NCI-H1930 (cell line): ENCODE data around the gene RINL.
A peak's percentile ranks its signal among the peaks of the same experiment; 100 is the strongest.

Experiments used
- DNase-seq, 2 experiments: peaks; one replicate each; lab custom pipeline; 2025; lab: John Stamatoyannopoulos, UW

RINL gene, protein sequence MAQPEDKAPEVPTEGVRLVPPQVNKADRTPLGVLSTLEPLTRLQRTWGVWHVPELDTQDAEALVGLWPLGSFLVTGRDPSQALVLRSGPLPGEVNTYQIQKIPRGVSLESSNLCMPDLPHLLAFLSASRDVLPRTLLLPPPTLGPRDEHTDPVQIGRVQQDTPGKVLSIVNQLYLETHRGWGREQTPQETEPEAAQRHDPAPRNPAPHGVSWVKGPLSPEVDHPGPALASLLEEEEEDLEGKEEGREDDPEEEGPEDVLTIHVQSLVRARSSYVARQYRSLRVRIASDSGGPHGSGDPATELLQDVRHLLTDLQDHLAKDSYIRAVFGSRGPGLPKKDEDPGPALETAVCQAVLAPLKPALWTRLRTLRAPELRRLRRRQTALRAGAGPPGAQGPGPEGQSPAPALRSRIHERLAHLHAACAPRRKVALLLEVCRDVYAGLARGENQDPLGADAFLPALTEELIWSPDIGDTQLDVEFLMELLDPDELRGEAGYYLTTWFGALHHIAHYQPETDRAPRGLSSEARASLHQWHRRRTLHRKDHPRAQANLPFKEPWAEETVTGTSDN

DNA sequence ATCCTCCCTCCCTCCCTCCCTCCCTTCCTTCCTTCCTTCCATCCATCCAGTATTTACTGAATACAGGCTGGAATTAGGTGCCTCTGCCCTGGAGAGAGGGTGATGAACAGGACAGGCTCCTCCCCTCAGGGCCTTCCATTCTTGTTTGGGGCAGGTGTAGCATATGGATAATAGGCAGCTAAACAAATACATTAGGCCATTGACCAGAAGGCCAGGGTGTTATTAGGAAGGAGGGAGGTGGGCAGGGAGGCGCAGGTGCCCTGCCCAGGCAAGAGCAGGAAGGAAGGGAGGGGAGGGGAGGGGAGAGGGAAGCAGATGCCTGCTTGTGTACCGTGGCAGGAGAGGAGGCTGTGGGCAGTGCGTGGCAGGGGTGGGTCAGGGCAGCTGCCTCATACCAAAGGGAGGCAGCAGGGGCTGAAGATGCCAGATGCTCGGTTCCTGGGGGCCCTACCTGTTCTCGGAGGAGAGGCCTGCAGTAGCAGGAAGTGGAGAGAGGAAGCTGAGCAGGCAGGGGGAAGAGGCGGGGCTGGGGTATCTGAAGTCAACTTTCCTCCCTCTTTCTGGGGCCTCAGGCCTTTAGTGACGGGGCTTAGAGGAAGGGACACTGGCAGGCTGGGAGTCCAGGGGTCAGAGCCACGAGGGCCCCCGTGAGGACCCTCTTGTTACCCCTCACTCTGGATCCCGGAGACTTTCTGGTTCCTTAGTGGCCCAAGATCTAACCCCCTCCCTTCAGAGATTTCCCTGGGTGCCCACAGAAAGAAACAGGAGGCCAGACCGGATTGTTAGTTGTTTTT is at the start of gene RINL:
Gene RINL (minus strand): TSS at position 495 of the 794 bp plus-strand sequence. CDS start 1,533 bp downstream, outside the sequence.
- peak in 1 of 2 experiments; percentile 80 for DNase-seq

DNA sequence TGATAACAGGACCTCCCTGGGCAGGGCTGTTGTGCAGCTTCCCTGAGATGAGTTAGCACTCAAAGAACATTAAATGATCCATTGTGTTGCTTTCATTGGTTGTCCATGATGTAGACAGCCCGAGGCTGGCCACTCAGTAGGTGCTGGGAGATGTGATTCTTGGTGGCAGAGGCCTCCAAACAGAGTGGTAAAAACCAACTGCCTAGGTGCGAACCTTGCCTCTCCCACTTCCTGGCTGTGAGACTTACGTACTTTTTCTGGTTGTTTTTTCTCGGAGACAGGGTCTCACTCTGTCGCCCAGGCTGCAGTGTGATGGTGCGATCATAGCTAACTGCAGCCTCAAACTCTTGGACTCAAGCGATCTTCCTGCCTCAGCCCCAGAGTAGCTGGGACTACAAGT is 46.3 kb upstream of the RINL start:
- DNase-seq = no peak

DNA sequence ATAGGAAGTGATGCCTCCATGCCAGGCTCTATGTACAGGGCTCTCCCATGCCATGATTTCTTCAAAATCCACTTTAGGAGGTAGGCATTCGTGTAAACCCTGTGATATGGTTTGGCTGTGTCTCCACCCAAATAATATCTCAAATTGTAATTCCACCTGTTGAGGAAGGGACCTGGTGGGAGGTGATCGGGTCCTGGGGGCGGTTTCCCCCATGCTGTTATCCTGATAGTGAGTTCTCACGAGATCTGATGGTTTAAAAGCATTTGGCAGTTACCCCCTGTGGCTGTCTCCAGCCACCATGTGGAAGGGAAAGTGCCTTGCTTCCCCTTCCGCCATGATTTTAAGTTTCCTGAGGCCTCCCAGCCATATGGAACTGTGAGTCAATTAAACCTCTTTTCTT is 44.4 kb upstream of the RINL start:
- DNase-seq = no peak

DNA sequence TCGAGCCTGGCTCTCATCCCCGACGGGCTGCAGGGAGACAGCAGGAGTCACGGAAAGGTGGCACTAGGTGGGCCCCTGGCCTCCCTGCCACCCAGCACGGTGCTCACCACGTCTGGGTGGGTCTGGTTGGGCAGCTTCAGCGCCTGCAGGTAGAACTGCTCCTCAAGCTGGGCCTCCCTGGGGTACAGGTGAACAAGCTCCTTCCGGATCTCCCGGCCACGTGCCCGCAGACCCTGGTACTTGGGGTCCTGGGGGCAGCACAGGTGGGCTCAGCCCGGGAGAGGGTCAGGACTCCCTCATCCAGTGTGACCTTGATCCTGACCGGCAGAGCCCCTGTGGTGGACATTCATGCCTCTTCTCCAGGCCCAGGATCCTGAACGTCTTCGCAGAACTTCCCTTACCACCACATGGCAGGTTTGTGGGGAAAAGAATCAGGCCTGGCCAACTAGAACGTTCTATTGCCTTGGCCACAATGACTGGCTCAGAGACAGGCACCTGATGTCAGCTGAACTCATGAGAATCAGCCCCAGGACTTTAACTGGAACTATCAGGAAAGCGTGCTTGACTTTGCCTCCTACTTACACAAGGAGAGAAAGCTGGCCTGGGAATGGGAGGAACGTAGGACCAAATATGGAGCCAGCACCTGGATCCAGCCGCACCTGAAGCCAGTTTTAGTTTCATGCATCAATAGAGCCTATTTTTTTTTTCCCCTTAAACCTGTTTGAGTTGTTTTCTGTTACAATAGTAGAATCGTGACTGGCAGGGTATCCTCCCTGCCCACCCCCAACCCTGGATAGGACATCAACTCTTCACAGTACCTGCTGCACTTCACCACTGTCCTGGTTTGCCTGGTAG is 43.6 kb upstream of the RINL start:
- no peak for DNase-seq

DNA sequence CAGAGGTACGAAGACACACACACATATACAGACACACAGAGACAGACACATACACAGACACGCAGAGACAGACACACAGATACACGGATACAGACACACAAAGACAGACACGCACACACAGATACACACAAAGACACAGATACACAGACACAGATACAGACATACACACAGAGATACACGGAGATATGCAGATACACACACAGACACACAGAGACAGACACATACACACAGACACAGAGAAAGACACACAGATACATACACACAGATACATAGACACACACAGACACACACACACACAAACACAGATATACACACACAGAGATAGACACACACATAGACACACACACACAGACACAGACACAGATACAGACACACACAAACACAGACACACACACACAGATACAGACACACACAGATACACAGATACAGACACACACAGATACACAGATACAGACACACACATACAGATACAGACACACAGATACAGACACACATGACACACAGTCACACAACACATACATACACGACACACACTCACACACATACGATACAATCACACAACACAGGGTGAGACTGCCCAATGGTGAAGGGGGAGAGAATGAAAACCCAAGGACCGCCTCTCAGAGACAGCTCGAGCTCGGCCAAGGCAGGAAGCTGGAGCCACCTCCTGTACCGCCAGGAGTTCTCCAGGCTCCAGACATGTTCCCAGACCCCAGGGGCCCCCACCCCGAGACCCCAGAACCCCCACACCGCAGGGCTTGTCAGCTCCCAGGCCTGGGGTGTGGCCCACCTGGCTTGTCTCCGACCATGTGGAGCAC is 42.7 kb upstream of the RINL start:
- no peak for DNase-seq

DNA sequence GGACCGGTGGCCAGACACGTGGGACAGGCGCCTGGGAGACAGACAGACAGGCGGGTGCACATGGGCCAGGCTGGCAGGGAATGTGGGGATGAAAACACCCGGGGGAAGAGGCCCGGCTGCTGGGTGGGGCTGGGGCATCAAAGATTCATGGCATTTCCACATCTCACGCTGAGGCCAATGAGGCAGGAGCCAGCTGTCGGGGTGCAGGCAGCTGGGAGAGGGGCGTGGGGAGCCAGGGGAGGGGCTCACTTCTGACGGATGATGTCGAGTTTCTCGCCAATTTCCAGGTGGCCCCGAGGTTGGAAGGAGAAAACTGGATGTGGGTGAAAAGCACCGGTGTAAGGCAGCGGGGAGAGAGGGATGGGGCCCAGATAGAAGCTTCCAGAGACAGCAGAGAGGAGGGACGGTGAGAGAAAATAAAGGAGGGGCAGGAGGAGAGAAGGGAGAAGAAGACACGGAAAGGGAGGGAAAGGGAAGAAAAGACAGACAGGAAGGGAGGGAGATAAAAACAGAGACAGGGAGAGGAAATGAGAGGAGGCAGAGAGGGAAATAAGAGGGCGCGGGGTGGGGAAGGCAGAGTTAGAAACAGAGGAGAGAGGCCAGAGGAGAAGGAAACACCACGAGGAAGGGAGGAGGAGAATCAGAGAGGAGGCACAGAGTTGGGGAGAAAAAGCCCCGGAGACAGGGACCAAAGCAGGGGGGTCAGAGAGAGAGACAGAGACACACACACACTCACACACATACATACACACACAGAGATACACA is 41.9 kb upstream of the RINL start:
- DNase-seq = no peak

DNA sequence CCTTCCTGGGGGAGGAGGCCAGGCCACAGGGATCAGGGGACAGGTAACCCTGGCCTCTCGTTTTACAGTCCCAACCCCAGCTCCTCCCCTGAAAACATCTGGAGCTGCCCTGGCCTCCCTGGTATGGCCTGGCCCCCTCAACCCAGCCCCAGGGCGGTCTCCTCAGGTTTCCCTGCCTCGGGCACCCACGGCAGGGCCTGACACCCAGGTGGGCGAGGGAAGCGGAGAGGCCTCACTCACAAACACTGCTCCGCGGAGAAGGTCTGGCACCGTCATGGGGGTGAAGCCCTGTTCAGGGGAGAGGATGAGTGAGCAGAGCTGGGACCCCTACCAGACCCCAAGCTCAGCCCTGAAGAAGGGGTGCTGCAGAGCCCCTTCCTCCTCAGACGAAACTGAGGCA is 40.5 kb upstream of the RINL start:
- no peak for DNase-seq

DNA sequence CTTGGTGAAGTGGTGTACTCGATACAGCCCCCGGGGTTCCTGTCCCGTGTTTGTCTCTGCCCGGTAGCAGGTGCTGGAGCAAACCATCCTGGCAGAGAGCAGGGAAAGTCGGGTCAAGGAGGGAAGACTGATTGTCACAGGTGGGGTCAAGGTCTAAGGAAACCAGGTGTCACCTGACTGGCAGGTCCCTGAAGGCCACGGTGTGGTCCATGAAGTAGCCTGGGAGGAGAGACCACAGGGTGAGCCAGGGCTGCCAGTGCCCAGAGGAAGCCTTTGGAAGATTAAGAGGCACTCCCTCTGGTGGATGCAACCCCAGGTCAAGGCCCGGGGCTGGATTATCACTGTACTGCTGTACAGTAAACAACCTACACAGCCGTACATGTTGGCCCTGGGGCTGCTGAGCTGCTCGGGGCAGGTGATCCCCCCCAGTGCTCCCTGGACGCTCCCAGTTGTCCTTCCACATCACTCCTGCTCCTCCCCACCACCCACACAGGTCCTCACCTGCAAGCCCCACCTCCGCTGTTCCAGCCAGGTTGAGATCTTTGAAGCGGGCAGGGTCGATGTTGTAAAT is 39.9 kb upstream of the RINL start:
- DNase-seq = no peak

DNA sequence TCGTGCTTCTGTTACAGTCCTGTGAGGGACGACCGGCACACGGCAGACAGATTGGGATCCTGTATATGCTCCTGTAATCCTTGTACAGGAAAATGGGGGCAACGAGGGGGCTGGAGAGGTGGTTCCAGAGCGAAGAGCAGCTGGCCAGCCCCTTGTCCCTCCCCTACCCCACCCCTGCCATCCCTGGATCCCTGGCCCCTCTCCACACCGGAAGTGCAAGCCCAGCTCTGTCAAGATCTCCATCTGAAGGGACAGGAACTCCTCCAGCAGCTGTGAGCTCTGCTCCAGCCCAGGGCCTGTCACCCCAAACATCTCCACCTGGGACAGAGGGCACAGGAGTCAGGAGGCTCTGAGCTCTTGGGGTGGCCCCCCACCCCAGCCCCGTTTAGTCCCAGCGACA is 39.4 kb upstream of the RINL start:
- DNase-seq = no peak

DNA sequence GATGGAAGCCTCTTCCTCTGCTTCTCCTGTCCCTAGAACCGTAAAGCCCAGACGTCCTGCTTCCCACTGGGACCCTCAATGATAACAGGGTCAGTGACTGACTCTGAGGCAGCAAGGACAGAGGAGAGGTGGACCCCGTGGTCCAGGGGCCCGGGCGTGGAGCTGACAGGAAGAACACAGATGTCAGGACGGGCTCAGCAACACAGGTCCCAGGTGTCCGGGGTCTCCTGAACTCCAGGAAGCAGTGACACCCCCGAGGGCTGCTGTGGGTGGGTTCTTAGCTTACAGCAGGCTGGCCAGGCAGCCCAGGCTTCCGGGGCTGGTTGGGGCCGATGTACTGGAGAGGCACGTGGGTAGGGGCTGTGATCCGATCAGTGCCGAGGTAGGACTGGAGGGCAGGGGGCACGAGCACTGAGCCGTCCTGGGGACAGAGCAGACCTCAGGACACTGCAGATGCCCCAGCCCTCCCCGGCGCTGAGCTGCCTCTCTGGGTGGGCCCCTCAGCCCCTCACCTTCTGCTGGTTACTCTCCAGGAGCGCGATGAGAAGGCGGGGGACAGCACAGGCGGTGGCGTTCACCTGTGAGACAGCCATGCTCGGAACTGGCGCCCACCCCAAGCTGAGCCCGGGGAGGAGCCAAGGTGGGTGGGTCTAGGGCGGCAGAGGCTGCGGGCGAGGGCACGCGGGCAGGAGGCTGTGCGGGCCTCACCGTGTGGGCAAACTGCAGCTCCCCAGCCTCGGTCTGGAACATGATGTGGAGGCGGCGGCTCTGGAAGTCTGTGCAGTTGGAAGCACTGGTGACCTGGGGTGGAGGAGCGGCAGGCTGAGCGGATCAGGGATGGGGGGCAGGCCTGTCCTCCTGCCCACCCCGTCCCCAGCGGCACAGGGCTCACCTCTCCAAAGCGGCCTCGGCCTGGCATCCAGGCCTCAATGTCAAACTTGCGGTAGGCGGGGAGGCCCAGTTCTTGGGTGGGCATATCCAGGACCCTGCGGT is 37.5 kb upstream of the RINL start:
- DNase-seq = no peak

DNA sequence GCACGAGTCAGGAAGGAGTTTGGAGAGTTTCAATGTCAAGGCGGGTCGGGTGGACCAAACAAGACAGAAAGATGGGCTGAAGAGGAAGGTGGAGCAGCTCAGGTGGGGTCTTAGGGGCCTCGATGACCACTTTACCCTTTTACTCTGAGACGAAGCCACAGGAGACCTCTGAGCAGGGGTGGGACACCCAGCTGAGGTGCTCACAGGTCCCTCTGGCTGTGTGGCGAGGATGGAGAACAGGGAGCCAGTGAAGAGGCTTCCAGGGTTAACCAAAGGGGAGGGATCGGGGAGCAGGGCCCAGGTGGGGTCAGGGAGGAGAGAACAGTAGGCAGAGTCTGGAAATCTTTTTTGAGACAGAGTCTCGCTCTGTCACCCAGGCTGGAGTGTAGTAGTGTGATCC is 35.9 kb upstream of the RINL start:
- DNase-seq = no peak

DNA sequence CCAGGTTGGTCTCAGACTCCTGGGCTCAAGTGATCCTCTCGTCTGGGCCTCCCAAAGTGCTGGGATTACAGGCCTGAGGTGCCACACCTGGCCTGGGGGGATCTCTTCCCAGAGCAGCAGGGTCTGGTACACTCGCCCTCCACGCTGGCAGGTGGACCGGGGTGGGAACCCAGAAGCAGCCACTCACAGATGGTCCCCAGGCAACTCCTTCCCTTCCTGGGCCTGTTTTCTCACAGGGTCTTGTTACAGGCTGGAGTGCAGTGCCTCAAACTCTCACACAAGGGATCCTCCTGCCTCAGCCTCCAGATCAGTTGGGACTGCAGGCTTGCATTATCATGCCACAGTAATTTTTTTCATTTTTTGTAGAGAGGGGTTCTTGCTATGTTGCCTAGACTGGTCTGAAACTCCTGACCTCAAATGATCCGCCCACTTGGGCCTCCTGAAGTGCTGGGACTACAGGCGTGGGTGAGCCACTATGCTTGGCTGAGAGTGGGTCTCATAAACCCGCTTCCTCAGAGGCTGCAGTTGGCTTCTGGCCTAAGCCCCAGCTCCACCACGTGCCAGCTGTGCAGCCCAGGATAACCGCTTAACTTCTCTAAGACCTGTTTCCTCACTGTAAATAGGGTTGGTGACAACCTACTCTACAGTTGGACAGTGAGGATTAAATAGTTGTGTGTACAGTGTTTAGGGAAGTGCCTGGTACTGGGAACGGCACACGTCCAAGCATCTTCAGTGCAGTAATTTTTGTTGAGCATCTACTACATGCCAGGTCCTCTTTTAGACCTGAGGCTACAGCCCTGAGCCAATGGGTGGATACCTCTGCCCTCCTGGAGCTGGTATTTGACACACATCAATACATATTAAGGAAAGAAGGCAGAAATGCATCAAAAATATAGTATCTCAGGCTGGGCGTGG is 34.8 kb upstream of the RINL start:
- DNase-seq = no peak

DNA sequence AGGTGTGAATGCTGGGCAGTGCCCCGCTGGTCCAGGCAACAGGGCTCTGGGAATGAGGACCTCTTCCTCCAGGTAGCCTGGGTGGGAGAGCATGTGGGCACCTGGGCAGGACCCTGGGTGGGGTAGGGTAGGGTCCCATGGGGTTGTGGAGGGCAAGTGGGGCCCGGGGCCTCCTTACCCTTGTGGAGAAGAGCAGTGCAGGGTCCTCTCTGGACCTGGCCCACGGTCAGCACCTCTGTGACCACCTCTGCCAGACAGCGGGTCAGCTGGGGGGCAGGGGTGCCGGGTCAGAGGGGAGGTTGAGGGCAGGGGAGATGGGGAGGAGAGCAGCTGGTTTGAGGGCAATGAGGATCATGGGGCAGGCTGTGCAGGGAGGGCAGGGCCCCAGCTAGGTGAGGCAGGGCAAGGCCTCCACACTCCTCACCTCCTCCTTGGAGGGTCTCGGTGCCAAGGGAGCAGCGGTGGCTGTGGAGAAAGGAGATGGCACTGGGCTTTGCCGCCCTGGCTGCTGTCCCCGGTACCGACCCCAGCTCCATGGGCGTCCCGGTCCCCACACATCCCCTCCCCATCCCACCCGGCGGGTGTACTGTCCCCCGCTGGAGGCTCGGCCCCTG is 33.4 kb upstream of the RINL start:
- DNase-seq = no peak

DNA sequence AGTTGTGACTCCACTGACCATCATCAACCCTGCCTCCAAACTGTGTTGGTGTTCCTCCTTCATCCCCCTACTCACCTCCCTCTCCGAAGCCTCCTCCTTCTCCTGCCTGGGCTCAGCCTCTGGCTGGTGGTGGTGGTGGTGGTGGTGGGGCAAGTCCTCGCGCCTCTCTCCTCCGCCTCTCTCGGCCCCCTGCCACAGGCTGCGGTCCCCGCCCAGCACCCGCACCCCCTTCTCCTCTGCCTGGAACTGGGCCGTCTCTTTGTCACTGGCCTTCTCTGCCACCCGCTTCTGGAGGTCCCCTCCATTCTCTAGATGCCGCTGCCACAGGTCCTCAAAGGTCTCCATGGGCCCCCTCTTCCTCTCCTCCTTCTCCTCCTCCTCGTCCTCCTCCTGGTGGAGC is 32.4 kb upstream of the RINL start:
- DNase-seq = no peak

DNA sequence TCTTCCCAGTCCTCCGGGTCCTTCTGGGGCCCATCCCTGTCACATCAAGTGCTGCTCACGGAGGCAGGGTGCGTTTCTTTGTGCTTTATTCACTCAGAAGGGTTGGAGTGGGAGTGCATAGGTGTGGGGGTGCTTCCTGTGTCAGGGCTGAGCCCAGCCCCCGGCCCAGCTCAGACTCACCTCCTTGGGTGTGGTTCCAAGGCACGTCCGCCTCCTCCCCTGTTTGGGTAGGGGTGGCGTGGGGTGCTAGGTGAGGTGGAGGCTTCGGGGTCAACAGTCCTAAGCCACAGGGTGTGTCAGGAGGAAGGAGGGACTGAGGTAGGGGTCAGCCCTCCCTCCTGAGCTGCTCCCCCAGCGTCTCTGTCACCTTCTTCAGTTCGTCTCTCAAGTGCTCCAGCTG is 30.8 kb upstream of the RINL start:
- DNase-seq = no peak

DNA sequence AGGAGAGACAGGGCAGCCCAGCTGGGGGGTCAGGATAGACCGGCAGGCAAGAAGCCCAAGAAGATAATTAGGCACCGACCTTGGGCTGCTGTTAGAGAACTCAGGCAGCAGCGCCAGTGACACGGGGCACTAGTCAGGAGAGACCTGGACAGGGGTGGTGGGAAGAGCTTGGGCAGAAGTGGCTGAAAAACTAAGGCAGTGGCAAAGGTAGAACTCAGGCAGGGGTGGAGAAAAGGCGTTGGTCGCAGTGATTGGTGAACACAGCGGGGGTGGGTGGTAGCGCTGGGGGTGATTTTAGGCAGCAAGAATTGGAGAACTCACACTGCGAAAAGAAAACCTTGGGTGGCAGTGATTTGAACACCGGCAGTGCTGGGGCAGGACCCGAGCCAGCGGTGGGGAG is 29.6 kb upstream of the RINL start:
- no peak for DNase-seq

DNA sequence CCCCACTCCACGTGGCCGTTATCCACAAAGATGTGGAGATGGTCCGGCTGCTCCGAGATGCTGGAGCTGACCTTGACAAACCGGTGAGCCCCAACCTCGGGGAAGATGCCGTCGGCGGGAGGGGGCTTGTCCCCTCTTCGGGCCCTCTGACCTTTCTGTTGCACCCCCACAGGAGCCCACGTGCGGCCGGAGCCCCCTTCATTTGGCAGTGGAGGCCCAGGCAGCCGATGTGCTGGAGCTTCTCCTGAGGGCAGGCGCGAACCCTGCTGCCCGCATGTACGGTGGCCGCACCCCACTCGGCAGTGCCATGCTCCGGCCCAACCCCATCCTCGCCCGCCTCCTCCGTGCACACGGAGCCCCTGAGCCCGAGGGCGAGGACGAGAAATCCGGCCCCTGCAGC is 29.2 kb upstream of the RINL start:
- DNase-seq = no peak
